GM12873 (cell line): ENCODE results near the gene POLE.

Experiments
- TF ChIP-seq, protein P1 (sequence below): IDR thresholded peaks from 2 replicates; pipeline ENCODE4 v1.5.1; 2012; ENCODE audit warnings: low read depth, mild to moderate bottlenecking, moderate library complexity, low read length, control low read depth; ENCODE audit not compliant: insufficient read depth; ENCODE audit errors: missing control alignments

POLE gene

DNA sequence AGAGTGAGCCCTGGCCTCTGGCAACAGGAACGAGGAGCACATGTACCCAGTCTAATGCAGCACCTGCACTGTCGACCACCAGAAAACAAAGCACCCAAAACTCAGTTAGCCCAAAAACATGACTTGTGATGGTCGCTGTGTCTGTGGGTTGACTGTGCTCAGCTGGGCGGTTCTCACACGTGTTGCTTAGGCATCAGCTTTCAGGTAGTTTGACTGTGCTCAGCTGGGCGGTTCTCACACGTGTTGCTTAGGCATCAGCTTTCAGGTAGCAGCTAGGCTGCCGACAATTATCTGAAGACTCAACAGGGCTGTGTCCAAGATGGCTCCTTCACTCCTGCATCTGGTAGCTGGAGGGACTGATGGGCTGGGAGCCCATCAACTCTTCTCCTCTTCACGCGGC is 75.5 kb downstream of the POLE start:
- TF ChIP-seq, protein P1, sequence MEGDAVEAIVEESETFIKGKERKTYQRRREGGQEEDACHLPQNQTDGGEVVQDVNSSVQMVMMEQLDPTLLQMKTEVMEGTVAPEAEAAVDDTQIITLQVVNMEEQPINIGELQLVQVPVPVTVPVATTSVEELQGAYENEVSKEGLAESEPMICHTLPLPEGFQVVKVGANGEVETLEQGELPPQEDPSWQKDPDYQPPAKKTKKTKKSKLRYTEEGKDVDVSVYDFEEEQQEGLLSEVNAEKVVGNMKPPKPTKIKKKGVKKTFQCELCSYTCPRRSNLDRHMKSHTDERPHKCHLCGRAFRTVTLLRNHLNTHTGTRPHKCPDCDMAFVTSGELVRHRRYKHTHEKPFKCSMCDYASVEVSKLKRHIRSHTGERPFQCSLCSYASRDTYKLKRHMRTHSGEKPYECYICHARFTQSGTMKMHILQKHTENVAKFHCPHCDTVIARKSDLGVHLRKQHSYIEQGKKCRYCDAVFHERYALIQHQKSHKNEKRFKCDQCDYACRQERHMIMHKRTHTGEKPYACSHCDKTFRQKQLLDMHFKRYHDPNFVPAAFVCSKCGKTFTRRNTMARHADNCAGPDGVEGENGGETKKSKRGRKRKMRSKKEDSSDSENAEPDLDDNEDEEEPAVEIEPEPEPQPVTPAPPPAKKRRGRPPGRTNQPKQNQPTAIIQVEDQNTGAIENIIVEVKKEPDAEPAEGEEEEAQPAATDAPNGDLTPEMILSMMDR: no peak

DNA sequence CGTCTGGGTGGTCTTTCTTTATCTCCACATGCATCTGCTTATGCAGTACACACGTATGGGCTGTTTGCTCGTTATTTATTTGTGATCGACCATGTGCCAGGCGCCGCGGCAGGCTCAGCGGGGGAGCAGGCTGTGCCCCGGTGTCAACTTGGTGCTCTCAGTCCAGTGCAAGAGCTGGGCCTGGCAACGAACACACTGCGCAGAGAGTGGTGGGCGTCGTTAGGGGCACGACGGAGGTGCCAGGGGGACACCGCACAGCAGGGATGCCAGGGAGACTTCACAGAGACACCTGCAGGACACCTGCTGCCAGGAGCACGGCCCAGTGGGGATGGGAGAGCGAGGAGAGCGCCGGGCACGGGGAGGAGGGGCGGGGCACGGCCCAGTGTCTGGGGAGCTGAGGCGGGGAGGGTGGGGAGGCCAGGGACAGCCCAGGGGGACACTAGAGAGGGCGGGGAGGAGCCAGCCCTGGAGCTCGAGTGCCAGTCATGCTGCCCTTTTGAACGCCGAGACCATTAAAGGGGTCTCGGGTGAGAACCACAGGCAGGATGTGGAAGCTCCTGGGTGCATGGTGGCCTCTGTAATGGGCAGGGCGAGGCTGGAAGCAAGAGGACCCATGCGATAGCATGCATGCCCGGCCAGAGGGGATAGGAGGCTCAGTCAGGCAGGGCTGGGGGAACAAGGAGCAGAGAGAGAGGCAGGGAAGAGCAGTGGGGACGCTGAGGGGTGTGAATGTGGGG is 76.1 kb downstream of the POLE start:
- TF ChIP-seq, protein P1: no peak

DNA sequence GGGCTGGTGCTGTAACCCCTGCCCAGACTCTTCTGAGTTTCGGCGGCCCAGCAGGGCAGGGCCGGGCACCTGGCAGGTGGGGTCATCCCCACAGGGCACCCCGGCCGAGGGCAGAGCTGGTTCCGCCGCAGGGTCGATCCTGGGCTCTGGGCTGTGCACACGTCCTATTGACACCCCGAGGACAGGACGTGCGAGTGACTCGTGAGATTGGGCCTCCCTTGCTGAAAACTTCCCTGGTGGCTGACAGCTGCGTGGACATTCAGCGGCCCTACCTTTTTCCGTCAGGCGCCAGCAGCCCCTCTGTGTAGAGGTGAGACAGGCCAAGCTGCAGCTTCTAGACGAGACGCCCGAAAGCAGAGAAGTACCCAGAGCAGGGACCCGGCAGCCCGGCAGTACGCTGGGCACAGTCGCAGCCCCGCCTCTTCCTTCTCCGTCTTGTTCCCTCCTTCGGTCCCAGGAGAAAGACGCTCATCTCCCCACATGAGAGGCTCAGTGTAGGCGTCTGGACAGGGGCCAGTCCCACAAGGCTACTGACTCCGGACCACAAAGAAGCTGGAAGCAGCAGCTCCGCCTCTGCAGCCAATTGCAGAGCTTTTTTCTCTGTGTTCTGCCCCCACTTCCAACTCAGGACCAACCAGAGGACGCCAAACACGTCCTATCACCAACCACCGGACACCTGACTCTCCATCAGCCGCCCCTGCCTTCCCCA is 76.9 kb downstream of the POLE start, which contains the start of gene LRCOL1:
LRCOL1 (minus strand) TSS at position 532 of the 709 bp plus-strand sequence. CDS start 4,331 bp downstream, outside the sequence.
- TF ChIP-seq, protein P1: no peak

DNA sequence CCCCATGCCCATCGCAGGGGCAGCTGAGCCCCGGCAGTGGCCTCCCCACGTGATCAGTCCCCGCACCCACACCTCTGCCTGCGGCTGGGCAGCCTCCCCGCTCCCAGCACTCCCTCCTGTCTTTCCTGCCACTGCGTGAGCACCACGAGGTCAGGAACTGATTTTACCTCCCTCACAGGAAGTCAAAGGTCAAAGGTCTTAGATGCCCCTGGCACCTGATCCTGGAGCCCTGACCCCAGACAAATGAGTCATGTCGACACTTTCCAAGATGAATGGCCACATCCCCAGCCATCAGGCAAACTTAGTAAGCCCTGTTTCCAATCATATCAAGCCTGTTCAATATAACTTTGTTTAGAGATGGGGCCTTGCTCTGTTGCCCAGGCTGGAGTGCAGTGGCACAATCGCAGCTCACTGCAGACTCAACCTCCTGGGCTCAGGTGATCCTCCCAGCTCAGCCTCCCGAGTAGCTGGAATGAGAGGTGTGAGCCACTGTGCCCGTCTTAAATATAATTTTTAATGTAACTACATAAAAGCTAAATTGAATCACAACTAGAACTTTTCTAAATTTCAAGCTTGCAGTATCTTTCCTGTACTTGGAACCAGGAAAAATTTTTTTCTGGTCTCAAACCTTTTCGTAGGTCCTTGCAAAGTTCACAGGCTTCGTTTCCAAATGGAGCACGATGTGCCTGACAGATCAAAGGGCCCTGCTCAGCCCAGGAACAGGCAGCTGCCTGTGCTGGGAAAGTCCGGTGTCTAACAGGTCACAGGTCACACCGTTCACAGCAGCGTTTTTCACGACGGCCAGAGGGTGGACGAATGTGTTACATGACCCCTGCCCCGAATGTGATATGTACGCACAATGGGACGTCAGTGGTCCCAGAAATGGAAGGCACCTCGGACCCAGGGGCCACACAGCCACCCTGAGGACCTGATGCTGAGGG is 78.6 kb downstream of the POLE start:
- TF ChIP-seq, protein P1: no peak

DNA sequence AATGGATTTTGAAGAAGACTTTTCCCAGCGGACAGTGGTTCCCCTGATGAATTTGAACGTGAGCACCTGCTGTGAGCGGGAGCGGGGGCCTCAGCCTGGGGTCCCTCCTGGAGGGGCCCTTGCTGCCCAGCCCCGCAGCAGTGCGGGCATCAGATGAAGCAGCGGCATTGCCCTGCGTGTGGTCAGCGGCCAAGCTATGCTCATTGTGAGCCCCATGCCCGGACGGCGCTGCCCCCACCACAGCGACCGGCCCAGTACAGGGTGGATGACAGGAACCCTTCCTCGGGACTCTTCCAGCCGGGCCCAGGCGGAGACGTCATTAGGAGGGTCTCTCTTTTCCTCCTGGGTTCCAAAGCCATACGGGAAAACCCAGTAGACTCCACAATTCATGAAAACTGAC is 80.2 kb downstream of the POLE start:
- TF ChIP-seq, protein P1: no peak

DNA sequence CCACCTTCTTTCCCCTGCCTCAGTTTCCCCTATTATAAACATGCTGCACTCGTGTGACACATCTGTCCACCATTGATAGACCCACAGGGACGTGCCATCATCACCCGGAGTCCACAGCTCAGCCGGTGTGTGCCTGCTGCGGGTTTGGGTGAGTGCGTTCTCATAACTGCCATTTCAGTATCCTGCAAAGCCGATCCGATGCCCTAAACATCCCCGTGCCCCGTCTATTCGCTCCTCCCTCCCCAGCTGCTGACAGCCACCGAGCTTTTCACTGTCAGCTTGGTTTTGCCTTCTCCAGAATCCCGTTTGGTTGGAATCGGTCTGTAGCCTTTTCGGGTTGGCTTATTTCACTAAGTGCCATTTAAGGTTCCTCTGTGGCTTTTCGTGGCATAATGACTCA is 80.7 kb downstream of the POLE start:
- TF ChIP-seq, protein P1: no peak
